HG03135 (cell line): ENCODE measurements around the gene DDO.

Experiments
- ATAC-seq: cut with Tn5 transposase; IDR thresholded peaks from one replicate; pipeline ENCODE4 v1.9.1; 2021; ENCODE audit warnings: mild to moderate bottlenecking, moderate library complexity; ENCODE audit not compliant: unreplicated experiment

The DDO gene

DNA sequence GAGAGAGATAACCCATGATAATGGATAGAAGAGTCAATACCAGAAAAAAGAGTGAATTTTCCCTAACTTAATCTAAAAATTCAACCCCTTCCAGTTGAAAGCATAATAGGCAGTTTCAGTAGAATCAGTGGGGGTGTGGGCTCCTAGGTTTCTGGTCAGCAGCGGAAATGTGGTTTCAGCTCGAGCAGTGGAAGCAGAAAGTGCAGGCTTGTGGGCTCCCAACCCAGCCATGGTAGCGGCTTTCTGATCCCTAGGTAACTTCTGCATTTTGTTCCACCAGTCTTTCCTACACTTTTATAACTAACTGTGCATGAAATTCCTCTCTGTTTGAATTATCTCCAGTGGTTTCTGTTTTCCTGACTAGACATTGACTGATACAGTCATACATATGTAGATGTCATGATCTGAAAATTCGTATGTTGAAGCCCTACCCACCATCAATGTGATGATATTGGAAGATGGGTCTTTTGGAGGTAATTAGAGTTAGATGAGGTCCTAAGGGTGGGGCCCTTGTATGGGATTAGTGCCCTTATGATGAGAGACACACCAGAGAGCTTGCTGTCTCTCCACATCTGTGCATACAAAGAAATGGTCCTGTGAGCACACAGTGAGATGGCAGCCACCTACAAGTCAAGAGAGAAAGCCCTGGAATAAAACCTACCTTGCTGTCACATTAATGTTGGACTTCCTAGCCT is 6.5 kb upstream of the DDO start:
- ATAC-seq = no peak

DNA sequence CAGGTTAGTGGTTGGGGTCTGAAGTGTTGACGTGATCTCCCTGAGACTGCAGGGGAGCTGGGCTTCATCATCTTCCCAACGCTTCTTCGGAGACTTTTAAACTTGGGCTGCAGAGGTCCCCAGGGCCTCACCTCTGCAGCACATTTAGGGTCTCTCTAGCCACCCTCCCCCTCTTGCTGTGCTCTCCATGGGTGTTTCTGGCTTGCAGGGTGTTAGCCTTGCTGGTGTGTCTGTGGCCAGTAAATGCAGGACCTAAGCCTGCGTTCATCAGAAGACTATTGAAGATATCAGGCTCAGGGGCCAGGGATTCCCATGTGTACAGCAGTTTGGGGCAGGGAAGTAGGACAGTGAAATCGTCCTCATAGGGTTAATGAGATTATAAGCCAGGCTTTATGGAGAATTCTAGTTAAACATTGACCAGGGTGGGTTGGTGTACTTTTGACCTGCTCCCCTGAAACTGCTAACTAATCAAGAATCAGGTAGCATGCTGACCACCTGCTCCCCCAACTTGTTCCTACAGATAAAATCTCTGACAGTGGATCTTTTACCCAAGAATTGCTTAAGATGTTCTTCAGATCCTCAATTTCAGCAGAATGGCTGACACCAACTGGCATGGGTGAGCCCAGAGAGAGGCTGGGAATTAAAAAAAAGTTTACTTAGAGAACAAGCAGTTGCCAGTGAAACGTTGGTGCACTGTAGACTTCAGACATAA is 3.8 kb upstream of the DDO start:
- ATAC-seq = no peak

DNA sequence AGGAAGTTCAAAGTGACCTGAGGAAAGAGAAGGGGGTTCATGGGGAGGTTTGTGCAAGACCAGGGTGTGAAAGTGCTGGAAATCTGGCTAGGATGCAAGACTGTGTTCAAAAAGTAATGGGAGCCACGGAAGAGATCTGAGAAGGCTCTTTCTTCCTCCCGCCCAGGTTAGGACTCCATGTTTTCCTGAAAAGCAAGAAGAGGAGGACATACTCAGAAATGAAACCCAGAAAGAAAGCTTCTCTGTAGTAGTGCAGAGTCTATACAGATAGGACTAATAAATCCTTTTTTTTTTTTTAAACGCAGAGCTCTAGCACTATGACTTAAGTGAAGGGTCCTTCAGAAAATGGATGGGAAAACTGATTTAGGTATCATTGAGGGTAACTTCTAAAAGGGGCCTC is 3.2 kb upstream of the DDO start:
- no peak for ATAC-seq

DNA sequence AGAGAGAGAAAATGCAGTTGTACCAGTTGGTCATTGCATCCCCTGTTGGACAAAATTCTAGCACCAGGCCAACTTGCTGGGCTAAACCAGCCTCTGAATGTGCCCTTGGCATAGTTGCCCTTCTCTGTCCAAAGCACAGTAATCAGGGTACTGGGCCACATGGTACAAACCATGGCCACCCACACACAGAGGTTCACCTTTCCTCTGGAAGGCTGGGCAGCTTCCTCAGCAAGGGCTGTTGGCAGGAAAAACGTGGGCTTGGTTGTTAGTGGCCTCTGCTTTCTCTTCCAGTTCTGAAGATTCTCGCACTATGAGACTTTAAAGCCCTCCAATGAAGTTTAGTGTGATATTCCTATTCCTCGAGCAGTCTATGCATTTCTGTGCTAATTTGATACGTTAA is 706 bp downstream of the DDO start:
- ATAC-seq = no peak

DNA sequence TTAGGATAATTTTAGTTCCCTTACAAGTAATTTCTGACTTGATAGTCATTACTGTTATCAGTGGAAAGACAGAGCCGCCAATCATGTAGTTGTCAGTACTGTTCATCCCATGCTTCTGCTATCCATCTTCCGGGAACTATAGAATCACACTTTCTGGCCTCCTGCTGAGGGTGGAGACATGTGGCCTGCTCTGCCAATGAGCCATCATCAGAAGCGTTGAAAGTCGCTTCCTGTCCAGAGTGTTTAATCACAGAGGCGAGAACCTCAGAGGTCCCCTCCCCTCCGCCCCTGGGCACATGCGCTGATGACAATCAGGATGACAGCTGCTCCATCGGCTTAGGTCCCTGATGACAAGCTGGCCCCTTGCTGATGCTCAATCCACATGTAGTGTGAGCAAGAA is 3.0 kb downstream of the DDO start:
- ATAC-seq = no peak

DNA sequence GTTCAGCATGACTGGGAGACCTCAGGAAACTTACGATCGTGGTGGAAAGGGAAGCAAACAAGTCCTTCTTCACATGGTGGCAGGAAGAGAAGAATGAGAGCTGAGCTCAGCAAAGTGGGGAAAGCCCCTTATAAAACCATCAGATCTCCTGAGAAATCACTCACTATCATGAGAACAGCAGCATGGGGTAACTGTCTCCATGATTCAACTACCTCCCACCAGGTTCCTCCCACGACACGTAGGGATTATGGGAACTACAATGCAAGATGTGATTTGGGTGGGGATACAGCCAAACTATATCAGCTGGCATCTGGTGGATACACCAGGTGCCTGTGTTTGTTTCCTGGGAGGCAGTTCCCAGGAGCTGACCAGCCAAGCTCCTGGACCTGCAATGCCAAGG is 4.9 kb downstream of the DDO start:
- ATAC-seq = no peak

- ATAC-seq = no peak
These were observed 5.6 kb downstream of the DDO start for GRCh38 chr6:110409794-110410193.

- no peak for ATAC-seq
These were observed 6.5 kb downstream of the DDO start for GRCh38 chr6:110408901-110409300.

GRCh38 chr6:110404607-110405006 is 10.8 kb downstream of the DDO start:
- ATAC-seq = no peak

DNA sequence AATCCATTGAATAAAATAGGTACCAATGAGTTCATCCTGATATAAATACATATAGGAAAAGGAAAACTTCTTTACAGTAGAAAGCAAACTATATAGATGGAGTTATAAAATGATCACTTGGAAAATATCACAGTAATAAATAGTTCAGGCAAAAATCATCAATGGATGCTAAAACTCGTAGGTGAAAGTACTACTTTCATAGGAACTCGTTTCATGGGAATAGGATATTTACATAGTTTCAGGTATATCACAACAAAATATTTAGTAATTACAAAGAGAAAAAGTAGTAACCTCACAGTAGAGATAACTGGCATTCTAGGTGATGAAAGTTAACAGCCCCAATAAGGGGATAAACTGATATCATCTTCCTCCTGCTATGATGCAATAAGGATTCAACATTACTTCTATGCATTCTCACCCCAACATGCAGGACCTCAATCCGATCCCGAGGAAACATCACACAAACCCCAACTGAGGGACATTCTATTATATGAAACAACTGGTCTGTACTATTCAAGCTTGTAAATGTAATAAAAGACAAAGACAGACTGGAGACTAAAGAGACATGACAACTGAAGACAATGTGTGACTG is 13.7 kb downstream of the DDO start:
- no peak for ATAC-seq

GRCh38 chr6:110400208-110400607 is 15.2 kb downstream of the DDO start:
- no peak for ATAC-seq

- ATAC-seq = no peak
These were observed 15.9 kb downstream of the DDO start for GRCh38 chr6:110399219-110400071.

- no peak for ATAC-seq
These were observed 16.6 kb downstream of the DDO start for GRCh38 chr6:110398778-110399177.

GRCh38 chr6:110395221-110395620 is 20.2 kb downstream of the DDO start:
- ATAC-seq = no peak

DNA sequence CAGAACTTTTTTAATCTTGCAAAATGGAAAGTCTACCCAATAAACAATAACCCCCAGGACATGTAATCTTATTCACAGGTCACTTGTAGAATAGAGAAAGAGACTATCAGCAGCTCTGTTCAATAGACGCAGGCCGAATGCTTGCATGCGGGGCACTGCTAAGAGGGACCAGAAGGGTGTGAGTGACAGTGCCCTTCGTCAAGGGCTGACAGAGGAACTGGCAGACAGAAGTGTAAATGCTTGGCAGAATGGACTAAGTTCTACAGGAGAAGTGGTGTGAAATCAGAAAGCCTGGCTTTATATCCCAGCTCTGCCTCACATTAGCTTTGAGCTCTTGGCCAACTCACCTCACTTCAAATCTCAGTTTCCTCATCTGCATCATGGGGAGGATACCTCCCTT is 21.0 kb downstream of the DDO start:
- ATAC-seq = no peak

- ATAC-seq = no peak
These were observed 22.6 kb downstream of the DDO start for GRCh38 chr6:110392727-110393126.

GRCh38 chr6:110390404-110390803 is 25.0 kb downstream of the DDO start:
- ATAC-seq = no peak

GRCh38 chr6:110389689-110390382 is 25.5 kb downstream of the DDO start:
- ATAC-seq = no peak

DNA sequence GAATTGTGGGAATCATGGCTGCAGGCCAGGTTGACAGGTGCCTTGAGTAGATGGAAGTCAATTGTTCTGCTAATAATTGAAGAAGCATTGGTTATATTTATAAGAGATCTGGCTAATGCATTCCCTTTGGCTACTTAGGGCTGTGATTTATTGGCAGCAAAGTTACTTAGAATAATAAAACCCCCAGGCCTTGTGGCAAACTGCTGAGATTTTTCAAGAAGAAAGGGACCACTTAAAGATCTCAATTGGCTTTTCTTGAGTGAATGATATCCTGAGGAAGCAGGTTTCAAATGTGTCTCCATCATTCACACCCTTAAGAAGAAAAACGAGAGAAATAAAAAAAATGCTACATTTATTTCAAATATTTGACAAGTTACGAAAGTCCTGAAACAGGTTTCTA is 27.4 kb downstream of the DDO start:
- ATAC-seq = no peak

DNA sequence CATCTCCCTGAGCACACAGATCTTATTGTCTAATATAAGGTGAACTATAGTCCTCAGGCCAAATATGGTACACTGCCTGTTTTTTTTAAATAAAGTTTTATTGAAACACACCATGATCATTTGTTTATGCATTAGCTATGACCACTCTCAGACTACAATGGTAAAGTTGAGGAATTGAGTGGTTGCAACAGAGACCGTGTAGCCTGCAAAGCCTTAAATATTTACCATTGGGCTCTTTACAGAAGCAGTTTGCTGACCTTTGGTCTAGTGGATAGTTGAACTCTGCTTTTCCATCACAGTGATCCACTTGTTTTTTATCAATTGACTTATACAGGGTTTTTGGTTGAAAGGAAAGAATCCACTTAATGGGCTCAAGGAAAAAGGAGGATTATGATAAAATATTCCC is 29.9 kb downstream of the DDO start:
- ATAC-seq = no peak

GRCh38 chr6:110378552-110378951 is 36.8 kb downstream of the DDO start:
- ATAC-seq = no peak
